Panc1 (cell line): Measurements from ENCODE around the gene APCDD1L. TPM values are rescaled to one million over a fixed set of nuclear protein-coding genes. Genes with fewer than 3 reads are reported as not detected.

Experiments
- ATAC-seq: fragments of 200-7000 bp; cut with Tn5 transposase; 2 replicates; pipeline ENCODE4 v1.9.1; 2020; ENCODE audit warnings: mild to moderate bottlenecking, moderate library complexity
- BruUV-seq: library from RNA; stranded (reverse); fragments of 400-500 nt; replicated peaks from 2 replicates; lab custom pipeline; 2021; lab: Mats Ljungman, UMichigan
- CTCF ChIA-PET: fragments of 300-600 bp; sonication (Branson Sonifier 250); formaldehyde crosslinking; loops from one replicate; lab custom pipeline; 2022; ENCODE audit warnings: antibody characterized with exemption; lab: Charles Lee
- POLR2A ChIA-PET: fragments of 300-600 bp; sonication (Branson Sonifier 250); formaldehyde crosslinking; loops from one replicate; lab custom pipeline; 2022; ENCODE audit warnings: antibody characterized with exemption; lab: Charles Lee
- DNase-seq: peaks from one replicate; pipeline ENCODE4 v3.0.0-alpha.2; 2010; ENCODE audit warnings: low read depth, low spot score
- H3K27ac ChIP-seq: 2 replicates; pipeline ENCODE4 v1.5.1; 2011; ENCODE audit warnings: mild to moderate bottlenecking, low read length, inconsistent platforms
- H3K27me3 ChIP-seq: fragments of 200-500 bp; sonication (Bioruptor generic); 2 replicates; pipeline ENCODE4 v1.6.0; 2014; ENCODE audit warnings: low read length, inconsistent platforms; ENCODE audit not compliant: control insufficient read depth, insufficient read depth
- H3K36me3 ChIP-seq: fragments of 200-500 bp; sonication (Bioruptor generic); 2 replicates; pipeline ENCODE4 v1.5.1; 2014; ENCODE audit warnings: inconsistent platforms, mild to moderate bottlenecking, low read length, moderate library complexity; ENCODE audit not compliant: control insufficient read depth, insufficient read depth
- H3K4me1 ChIP-seq: 2 replicates; pipeline ENCODE4 v1.5.1; 2011; ENCODE audit warnings: inconsistent platforms, mild to moderate bottlenecking, low read length, moderate library complexity; ENCODE audit not compliant: control insufficient read depth, insufficient read depth
- H3K4me3 ChIP-seq, 2 experiments: 2 replicates each; pipeline ENCODE4 v1.5.1; 2011 to 2012; ENCODE audit warnings: low read depth in 2 of 2, low read length in 2 of 2, mild to moderate bottlenecking in 2 of 2, inconsistent platforms in 1 of 2, moderate library complexity in 1 of 2
- H3K9me3 ChIP-seq: fragments of 200-500 bp; sonication (Bioruptor generic); 2 replicates; pipeline ENCODE4 v1.5.1; 2014; ENCODE audit warnings: low read depth, mild to moderate bottlenecking, inconsistent platforms, low read length, moderate library complexity; ENCODE audit not compliant: control insufficient read depth, insufficient read depth
- POLR2AphosphoS5 ChIP-seq: IDR thresholded peaks from 2 replicates; pipeline ENCODE4 v1.6.1; 2012; ENCODE audit warnings: mild to moderate bottlenecking, low read depth, low read length, moderate library complexity
- SIN3A ChIP-seq: IDR thresholded peaks from 2 replicates; pipeline ENCODE4 v1.6.1; 2012; ENCODE audit warnings: low read depth, mild to moderate bottlenecking, low read length, moderate library complexity, borderline replicate concordance; ENCODE audit not compliant: insufficient read depth
- TCF7L2 ChIP-seq: IDR thresholded peaks from 2 replicates; pipeline ENCODE4 v1.6.1; 2011; ENCODE audit warnings: mild to moderate bottlenecking, low read depth, low read length, inconsistent platforms
- in situ Hi-C: cut with HindIII; loops from 2 replicates; pipeline ENCODE4 v1.10.0; 2016; ENCODE audit warnings: low sequenced_read_pairs, low pct_unique_long_range_greater_than_20kb
- intact Hi-C: fragments of 100-400 bp; cut with micrococcal nuclease; formaldehyde crosslinking; loops from one replicate; pipeline ENCODE4 v1.10.0; 2022; ENCODE audit not compliant: unreplicated experiment
- total RNA-seq: library from RNA; stranded (reverse); gene quantifications from one replicate; pipeline ENCODE4 v1.2.1, GENCODE V29; 2021; ENCODE audit not compliant: unreplicated experiment
- TF ChIP-seq, protein P1 (sequence below): fragments of 450-650 bp; IDR thresholded peaks from 2 replicates; pipeline ENCODE4 v1.5.1; 2017; ENCODE audit warnings: mild to moderate bottlenecking
- TF ChIP-seq, protein P2 (sequence below), 2 experiments: IDR thresholded peaks; 2 replicates each; pipeline ENCODE4 v1.6.1; 2011 to 2012; ENCODE audit warnings: low read depth in 2 of 2, control low read depth in 1 of 2, low read length in 1 of 2, mild to moderate bottlenecking in 1 of 2, moderate library complexity in 1 of 2; ENCODE audit not compliant: insufficient read depth in 1 of 2

APCDD1L gene
- total RNA-seq, 1 experiment from 2014 or later = 0.62 TPM

DNA sequence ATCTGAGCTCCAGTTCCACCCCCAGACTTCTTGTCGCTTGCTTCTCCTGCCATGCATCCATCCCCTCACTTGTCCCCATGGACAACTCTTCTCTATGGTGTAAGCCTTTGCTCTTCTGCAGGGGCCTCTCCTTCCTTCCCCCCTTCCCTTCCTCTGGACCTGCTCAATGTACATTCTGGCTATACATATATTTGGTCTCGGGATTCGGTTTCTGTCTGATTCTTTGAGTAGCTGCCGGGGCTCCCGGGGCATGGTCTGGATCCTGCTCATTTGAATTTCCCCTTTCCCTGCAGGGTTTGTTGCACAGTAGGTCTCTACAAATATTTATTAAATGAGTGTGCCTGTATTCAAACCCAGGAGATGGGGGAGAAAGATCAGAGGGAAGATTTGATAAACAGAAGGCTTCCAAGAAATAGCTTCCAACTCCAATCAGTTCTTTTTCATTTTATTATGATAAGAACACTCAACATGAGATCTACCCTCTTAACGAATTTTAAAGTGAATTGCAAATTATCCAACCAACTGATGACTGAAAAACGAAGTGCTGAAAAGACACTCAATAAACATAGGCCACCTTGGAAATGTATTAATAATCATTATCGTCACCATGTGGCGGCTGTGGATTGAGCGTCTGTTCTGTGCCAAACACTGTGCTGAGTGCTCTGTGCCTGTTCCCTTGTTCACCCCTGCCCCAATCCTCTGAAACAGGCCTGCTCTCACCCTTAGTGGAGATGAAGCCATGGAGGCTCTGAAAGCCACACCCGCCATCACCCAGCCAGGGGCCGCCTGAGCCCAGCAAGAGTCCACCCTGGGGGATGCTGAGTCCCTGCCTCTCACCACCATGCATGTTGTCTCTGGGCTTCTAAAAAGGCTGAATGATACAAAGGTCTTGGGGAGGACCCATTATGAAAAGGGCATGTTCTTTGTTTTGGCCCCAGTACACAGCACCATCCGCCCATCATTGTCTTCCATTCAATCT is 34.3 kb upstream of the APCDD1L start:
- Histone ChIP-seq H3K27ac (no peak overlapping the region), H3K27me3 (no peaks in the 10 kb centered on the region), H3K4me1 (peaks cover 7% of the 10 kb centered on the region), H3K36me3 (no peaks in the 10 kb centered on the region), H3K9me3 (no peaks in the 10 kb centered on the region), H3K4me3 (no peak overlapping the region)
- no peak for ATAC-seq
- POLR2A ChIA-PET = no interaction called here
- CTCF ChIA-PET = no interaction called here
- BruUV-seq = no TSS peak
- DNase-seq = no peak
- in situ Hi-C loops (no loop called here), intact Hi-C loops (no loop called here)
- TF ChIP-seq, protein P1, sequence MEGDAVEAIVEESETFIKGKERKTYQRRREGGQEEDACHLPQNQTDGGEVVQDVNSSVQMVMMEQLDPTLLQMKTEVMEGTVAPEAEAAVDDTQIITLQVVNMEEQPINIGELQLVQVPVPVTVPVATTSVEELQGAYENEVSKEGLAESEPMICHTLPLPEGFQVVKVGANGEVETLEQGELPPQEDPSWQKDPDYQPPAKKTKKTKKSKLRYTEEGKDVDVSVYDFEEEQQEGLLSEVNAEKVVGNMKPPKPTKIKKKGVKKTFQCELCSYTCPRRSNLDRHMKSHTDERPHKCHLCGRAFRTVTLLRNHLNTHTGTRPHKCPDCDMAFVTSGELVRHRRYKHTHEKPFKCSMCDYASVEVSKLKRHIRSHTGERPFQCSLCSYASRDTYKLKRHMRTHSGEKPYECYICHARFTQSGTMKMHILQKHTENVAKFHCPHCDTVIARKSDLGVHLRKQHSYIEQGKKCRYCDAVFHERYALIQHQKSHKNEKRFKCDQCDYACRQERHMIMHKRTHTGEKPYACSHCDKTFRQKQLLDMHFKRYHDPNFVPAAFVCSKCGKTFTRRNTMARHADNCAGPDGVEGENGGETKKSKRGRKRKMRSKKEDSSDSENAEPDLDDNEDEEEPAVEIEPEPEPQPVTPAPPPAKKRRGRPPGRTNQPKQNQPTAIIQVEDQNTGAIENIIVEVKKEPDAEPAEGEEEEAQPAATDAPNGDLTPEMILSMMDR = no peak
- TF ChIP-seq POLR2AphosphoS5 (no peak), SIN3A (no peak), TCF7L2 (no peak)
- TF ChIP-seq, protein P2, sequence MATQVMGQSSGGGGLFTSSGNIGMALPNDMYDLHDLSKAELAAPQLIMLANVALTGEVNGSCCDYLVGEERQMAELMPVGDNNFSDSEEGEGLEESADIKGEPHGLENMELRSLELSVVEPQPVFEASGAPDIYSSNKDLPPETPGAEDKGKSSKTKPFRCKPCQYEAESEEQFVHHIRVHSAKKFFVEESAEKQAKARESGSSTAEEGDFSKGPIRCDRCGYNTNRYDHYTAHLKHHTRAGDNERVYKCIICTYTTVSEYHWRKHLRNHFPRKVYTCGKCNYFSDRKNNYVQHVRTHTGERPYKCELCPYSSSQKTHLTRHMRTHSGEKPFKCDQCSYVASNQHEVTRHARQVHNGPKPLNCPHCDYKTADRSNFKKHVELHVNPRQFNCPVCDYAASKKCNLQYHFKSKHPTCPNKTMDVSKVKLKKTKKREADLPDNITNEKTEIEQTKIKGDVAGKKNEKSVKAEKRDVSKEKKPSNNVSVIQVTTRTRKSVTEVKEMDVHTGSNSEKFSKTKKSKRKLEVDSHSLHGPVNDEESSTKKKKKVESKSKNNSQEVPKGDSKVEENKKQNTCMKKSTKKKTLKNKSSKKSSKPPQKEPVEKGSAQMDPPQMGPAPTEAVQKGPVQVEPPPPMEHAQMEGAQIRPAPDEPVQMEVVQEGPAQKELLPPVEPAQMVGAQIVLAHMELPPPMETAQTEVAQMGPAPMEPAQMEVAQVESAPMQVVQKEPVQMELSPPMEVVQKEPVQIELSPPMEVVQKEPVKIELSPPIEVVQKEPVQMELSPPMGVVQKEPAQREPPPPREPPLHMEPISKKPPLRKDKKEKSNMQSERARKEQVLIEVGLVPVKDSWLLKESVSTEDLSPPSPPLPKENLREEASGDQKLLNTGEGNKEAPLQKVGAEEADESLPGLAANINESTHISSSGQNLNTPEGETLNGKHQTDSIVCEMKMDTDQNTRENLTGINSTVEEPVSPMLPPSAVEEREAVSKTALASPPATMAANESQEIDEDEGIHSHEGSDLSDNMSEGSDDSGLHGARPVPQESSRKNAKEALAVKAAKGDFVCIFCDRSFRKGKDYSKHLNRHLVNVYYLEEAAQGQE (IDR thresholded peaks at IDR 0.05; ENCODE audit: insufficient read depth in 1 of 2, low read depth in 2 of 2, low read length in 1 of 2) = no peak

GRCh38 chr20:58547623-58548475 is 32.6 kb upstream of the APCDD1L start:
- DNase-seq (no peak), ATAC-seq (no peak)
- in situ Hi-C loops (no loop called here), intact Hi-C loops (no loop called here)
- no TSS peak for BruUV-seq
- Histone ChIP-seq H3K4me3 (no peak overlapping the region), H3K9me3 (no peaks in the 10 kb centered on the region), H3K4me1 (peaks cover 7% of the 10 kb centered on the region), H3K27me3 (no peaks in the 10 kb centered on the region), H3K36me3 (no peaks in the 10 kb centered on the region), H3K27ac (no peak overlapping the region)
- POLR2A ChIA-PET = no interaction called here
- CTCF ChIA-PET = no interaction called here
- TF ChIP-seq TCF7L2 (no peak), POLR2AphosphoS5 (no peak), SIN3A (no peak)
- TF ChIP-seq, protein P1 = no peak
